ENCODE results near the gene RAB32. TPM values are rescaled to one million over a fixed set of nuclear protein-coding genes. Genes with fewer than 3 reads are reported as not detected.

RAB32 gene
- total RNA-seq: 146 and 196 TPM in 2 replicates

GRCh38 chr6:146543211-146543939 lies at the start of gene RAB32:
RAB32 (plus strand) TSS chr6:146543833; CDS start chr6:146543872, 39 bp downstream.

GRCh38 chr6:146598772-146599405 lies 55.3 kb downstream of the RAB32 start, which contains the start of gene ADGB:
ADGB (plus strand) TSS chr6:146598972; CDS start chr6:146599041, 69 bp downstream.

Other genes with a start within 250 kb of the RAB32 start
- not detected in 2 replicates for gene ADGB, start 55.1 kb downstream of the RAB32 start, total RNA-seq